ENCODE results near the gene SMYD1. TPM values are rescaled to one million over a fixed set of nuclear protein-coding genes. Genes with fewer than 3 reads are reported as not detected.

SMYD1 gene
- total and polyA plus RNA-seq, 10 of the 15 experiments (the other 5 are each of a cell fraction or from before 2014, with no cell fraction given): 0.09 TPM; not detected in 9

GRCh38 chr2:88148929-88149438 is 81.4 kb downstream of the SMYD1 start:
- H3K4me1 ChIP-seq (ENCODE audit: control insufficient read depth, insufficient read depth, low read length): no peaks in the 10 kb centered on the region
- H3K9me3 ChIP-seq (replicated peaks; ENCODE audit: control insufficient read depth, insufficient read depth, low read length): no peaks in the 10 kb centered on the region
- BruUV-seq (replicated peaks): no TSS peak
- ATAC-seq: no peak
- in situ Hi-C loops (cut with MboI) (no loop called here), intact Hi-C loops (cut with micrococcal nuclease; ENCODE audit: unreplicated experiment) (loop anchor here (5.0 kb wide), 1 partner anchor 67 kb away; no protein-coding TSS in a partner anchor)
- TF ChIP-seq MTA2 (IDR thresholded peaks at IDR 0.05; ENCODE audit: low read depth): no peak
- TF ChIP-seq SUPT20H (IDR thresholded peaks at IDR 0.05; ENCODE audit: borderline replicate concordance, control insufficient read depth, low read depth, low read length): no peak
- no peak for TF ChIP-seq BCLAF1 (IDR thresholded peaks at IDR 0.05)
- no peak for TF ChIP-seq MAX (IDR thresholded peaks at IDR 0.05; ENCODE audit: low read depth, low read length)
- FAIRE-seq: no peak
- H3K9ac ChIP-seq (ENCODE audit: control insufficient read depth, insufficient read depth, low read length): no peak overlapping the region
- no peak overlapping the region for H2AFZ ChIP-seq (ENCODE audit: control insufficient read depth, low read depth, low read length)
- no peaks in the 10 kb centered on the region for H3K36me3 ChIP-seq (ENCODE audit: control insufficient read depth in 2 of 2, insufficient read depth in 2 of 2, low read length in 1 of 2)
- no peak for DNase-seq (ENCODE audit: low read depth, low spot score)
- ChIA-PET CTCF (interaction anchor here (1.0 kb wide), 1 partner anchor 11 kb away, joined by 4 read pairs; no protein-coding TSS in a partner anchor), POLR2A (no interaction called here), RAD21 (ENCODE audit: unreplicated experiment) (no interaction called here), SMC1A (ENCODE audit: uncharacterized antibody, unreplicated experiment) (no interaction called here)
- no peak overlapping the region for H3K4me2 ChIP-seq (ENCODE audit: control insufficient read depth, insufficient read depth)
- H3K27ac ChIP-seq (ENCODE audit: control insufficient read depth, insufficient read depth): no peak overlapping the region
- no peaks in the 10 kb centered on the region for H4K20me1 ChIP-seq (ENCODE audit: control insufficient read depth, insufficient read depth)
- no peaks in the 10 kb centered on the region for H3K27me3 ChIP-seq (replicated peaks in 1 of 2; ENCODE audit: control insufficient read depth in 2 of 2, insufficient read depth in 2 of 2, low read length in 1 of 2)
- no peaks in the 10 kb centered on the region for H3K79me2 ChIP-seq (ENCODE audit: control insufficient read depth, insufficient read depth, low read length)
- no peak overlapping the region for H3K4me3 ChIP-seq

Data from GM12878 (cell line).